A172 (cell line): ENCODE data around the gene CDY2B. TPM values are rescaled to one million over a fixed set of nuclear protein-coding genes. Genes with fewer than 3 reads are reported as not detected.
"Not testable (repeated sequence)": the region's sequence is repeated elsewhere in the genome, so short reads cannot be mapped to it uniquely, and the experiment has no call there.

Experiments
- DNase-seq: peaks from one replicate; pipeline ENCODE4 v3.0.0-alpha.2; 2015; ENCODE audit warnings: low spot score
- total RNA-seq: library from RNA; depleted of rRNA; stranded (reverse); fragments of >200 nt; shearing (Covaris generic); gene quantifications from 2 replicates; pipeline ENCODE4 v1.2.3, GENCODE V29; 2014; rRNA removed

Gene CDY2B
- total RNA-seq = not detected in 2 replicates

- not testable (repeated sequence) for DNase-seq
Measured at GRCh38 chrY:17880120-17880519, at the start of gene CDY2B. Gene CDY2B, minus strand, starts transcription at chrY:17880220. Its CDS starts 328 bp downstream, at chrY:17879892.

- not testable (repeated sequence) for DNase-seq
Measured at GRCh38 chrY:17908009-17908408, 28.0 kb upstream of the CDY2B start.

- not testable (repeated sequence) for DNase-seq
Measured at GRCh38 chrY:17907351-17907750, 27.3 kb upstream of the CDY2B start.

GRCh38 chrY:17881697-17882096 is 1.7 kb upstream of the CDY2B start:
- not testable (repeated sequence) for DNase-seq

- not testable (repeated sequence) for DNase-seq
Measured at GRCh38 chrY:17876767-17877166, 3.3 kb downstream of the CDY2B start.

GRCh38 chrY:17875401-17875800 is 4.6 kb downstream of the CDY2B start:
- DNase-seq = not testable (repeated sequence)

- not testable (repeated sequence) for DNase-seq
Measured at GRCh38 chrY:17871194-17871903, 8.7 kb downstream of the CDY2B start.

- DNase-seq = not testable (repeated sequence)
Measured at GRCh38 chrY:17870737-17871136, 9.3 kb downstream of the CDY2B start.

- not testable (repeated sequence) for DNase-seq
Measured at GRCh38 chrY:17867850-17868249, 12.2 kb downstream of the CDY2B start.

GRCh38 chrY:17860634-17861033 is 19.4 kb downstream of the CDY2B start:
- DNase-seq = not testable (repeated sequence)

GRCh38 chrY:17856963-17857848 is 22.8 kb downstream of the CDY2B start:
- DNase-seq = not testable (repeated sequence)

GRCh38 chrY:17856508-17856907 is 23.5 kb downstream of the CDY2B start:
- DNase-seq = not testable (repeated sequence)

- DNase-seq = not testable (repeated sequence)
Measured at GRCh38 chrY:17849131-17849530, 30.9 kb downstream of the CDY2B start.

- DNase-seq = not testable (repeated sequence)
Measured at GRCh38 chrY:17832149-17832548, 47.9 kb downstream of the CDY2B start.

Other genes starting within 250 kb of the CDY2B start
- not detected in 2 replicates for gene CDY2A, start 145.6 kb upstream of the CDY2B start, total RNA-seq